NCI-H748 treated with DMSO at 0.1 percent for 48 hours (cell line): Measurements from ENCODE around the gene CDH22.
A peak's percentile ranks its signal among the peaks of the same experiment; 100 is the strongest.

Source experiments
- DNase-seq: peaks from one replicate; lab custom pipeline; 2025; lab: John Stamatoyannopoulos, UW

Gene CDH22

GRCh38 chr20:46323557-46323956 is 15.3 kb upstream of the CDH22 start:
- no peak for DNase-seq

- DNase-seq = no peak
These were observed 14.3 kb upstream of the CDH22 start for GRCh38 chr20:46322641-46323040.

GRCh38 chr20:46317685-46318177 is 9.4 kb upstream of the CDH22 start:
- no peak for DNase-seq

- DNase-seq = no peak
These were observed 8.8 kb upstream of the CDH22 start for GRCh38 chr20:46316984-46317684.

GRCh38 chr20:46315311-46315710 is 7.0 kb upstream of the CDH22 start:
- DNase-seq = no peak

GRCh38 chr20:46312945-46313861 is 4.9 kb upstream of the CDH22 start:
- no peak for DNase-seq

GRCh38 chr20:46312075-46312944 is 4.0 kb upstream of the CDH22 start:
- no peak for DNase-seq

- no peak for DNase-seq
These were observed 3.4 kb upstream of the CDH22 start for GRCh38 chr20:46311719-46312074.

GRCh38 chr20:46311039-46311650 is 2.8 kb upstream of the CDH22 start:
- DNase-seq = no peak

GRCh38 chr20:46309945-46310344 is 1.6 kb upstream of the CDH22 start:
- DNase-seq = no peak

GRCh38 chr20:46307999-46308257 is 370 bp downstream of the CDH22 start:
- DNase-seq = no peak

GRCh38 chr20:46307139-46307998 is 929 bp downstream of the CDH22 start:
- DNase-seq = peak; percentile 15

GRCh38 chr20:46306743-46307138 is 1.6 kb downstream of the CDH22 start:
- no peak for DNase-seq

GRCh38 chr20:46305973-46306360 is 2.3 kb downstream of the CDH22 start:
- no peak for DNase-seq

- DNase-seq = no peak
These were observed 2.8 kb downstream of the CDH22 start for GRCh38 chr20:46305331-46305972.

- DNase-seq = no peak
These were observed 3.4 kb downstream of the CDH22 start for GRCh38 chr20:46304852-46305251.

- DNase-seq = no peak
These were observed 3.9 kb downstream of the CDH22 start for GRCh38 chr20:46304361-46304760.

- no peak for DNase-seq
These were observed 4.9 kb downstream of the CDH22 start for GRCh38 chr20:46303176-46303956.

GRCh38 chr20:46302106-46302505 is 6.2 kb downstream of the CDH22 start:
- no peak for DNase-seq

GRCh38 chr20:46300281-46300680 is 8.0 kb downstream of the CDH22 start:
- DNase-seq = no peak
